ENCODE data around the gene TMEM163. TPM values are rescaled to one million over a fixed set of nuclear protein-coding genes. Genes with fewer than 3 reads are reported as not detected.

Gene TMEM163
- total RNA-seq, 1 experiment from 2014 or later = 4.1 TPM

DNA sequence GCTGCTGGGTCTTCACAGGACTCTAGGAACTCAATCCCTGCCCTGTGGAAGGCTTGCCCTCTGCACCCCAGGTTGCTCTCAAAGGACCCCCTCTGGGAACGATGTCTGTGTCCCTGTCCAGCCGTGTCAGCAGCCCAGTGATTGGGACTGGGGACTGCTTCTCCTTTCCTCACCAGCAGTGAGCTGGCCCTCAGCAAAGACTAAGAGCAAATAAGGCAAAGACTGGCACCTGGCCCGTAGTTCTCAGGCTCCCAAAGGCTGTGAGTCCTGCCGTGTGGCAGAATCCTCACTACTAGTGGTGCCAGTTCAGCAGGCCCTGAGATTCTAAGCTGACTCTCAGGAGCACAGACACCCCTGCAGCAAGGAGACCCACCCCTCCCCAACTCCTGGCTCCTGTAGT lies 47.8 kb downstream of the TMEM163 start:
- CTCF ChIA-PET = no interaction called here
- H3K27ac Mint-ChIP-seq (ENCODE audit: unreplicated experiment) = no peak overlapping the region
- no peaks in the 10 kb centered on the region for H3K36me3 Mint-ChIP-seq (ENCODE audit: insufficient read depth, unreplicated experiment)
- no peaks in the 10 kb centered on the region for H3K9me3 Mint-ChIP-seq (ENCODE audit: unreplicated experiment)
- H3K4me3 Mint-ChIP-seq (ENCODE audit: unreplicated experiment) = no peak overlapping the region
- no peaks in the 10 kb centered on the region for H3K4me1 Mint-ChIP-seq (ENCODE audit: low read depth, unreplicated experiment)
- no peak for DNase-seq
- intact Hi-C loops (cut with micrococcal nuclease; ENCODE audit: unreplicated experiment) = no loop called here
- H3K4me3 ChIP-seq (ENCODE audit: low read depth, low read length) = no peak overlapping the region
- BruUV-seq (replicated peaks) = no TSS peak
- H3K9me3 ChIP-seq = no peaks in the 10 kb centered on the region
- H3K4me1 ChIP-seq = no peaks in the 10 kb centered on the region
- H3K27me3 Mint-ChIP-seq (ENCODE audit: insufficient read depth, unreplicated experiment) = no peaks in the 10 kb centered on the region
- POLR2A ChIA-PET = no interaction called here
- no peaks in the 10 kb centered on the region for H3K36me3 ChIP-seq (ENCODE audit: control insufficient read depth, insufficient read depth, low read length)
- TF ChIP-seq, protein P1, sequence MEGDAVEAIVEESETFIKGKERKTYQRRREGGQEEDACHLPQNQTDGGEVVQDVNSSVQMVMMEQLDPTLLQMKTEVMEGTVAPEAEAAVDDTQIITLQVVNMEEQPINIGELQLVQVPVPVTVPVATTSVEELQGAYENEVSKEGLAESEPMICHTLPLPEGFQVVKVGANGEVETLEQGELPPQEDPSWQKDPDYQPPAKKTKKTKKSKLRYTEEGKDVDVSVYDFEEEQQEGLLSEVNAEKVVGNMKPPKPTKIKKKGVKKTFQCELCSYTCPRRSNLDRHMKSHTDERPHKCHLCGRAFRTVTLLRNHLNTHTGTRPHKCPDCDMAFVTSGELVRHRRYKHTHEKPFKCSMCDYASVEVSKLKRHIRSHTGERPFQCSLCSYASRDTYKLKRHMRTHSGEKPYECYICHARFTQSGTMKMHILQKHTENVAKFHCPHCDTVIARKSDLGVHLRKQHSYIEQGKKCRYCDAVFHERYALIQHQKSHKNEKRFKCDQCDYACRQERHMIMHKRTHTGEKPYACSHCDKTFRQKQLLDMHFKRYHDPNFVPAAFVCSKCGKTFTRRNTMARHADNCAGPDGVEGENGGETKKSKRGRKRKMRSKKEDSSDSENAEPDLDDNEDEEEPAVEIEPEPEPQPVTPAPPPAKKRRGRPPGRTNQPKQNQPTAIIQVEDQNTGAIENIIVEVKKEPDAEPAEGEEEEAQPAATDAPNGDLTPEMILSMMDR (IDR thresholded peaks at IDR 0.05; ENCODE audit: insufficient read depth in 1 of 2, low read depth in 1 of 2, low read length in 1 of 2, severe bottlenecking in 1 of 2, unreplicated experiment in 1 of 2) = no peak
- peaks cover 1% of the 10 kb centered on the region; the same call in 1 of the 2 replicates for H3K27me3 ChIP-seq (replicated peaks; ENCODE audit: control insufficient read depth, insufficient read depth, low read length)

DNA sequence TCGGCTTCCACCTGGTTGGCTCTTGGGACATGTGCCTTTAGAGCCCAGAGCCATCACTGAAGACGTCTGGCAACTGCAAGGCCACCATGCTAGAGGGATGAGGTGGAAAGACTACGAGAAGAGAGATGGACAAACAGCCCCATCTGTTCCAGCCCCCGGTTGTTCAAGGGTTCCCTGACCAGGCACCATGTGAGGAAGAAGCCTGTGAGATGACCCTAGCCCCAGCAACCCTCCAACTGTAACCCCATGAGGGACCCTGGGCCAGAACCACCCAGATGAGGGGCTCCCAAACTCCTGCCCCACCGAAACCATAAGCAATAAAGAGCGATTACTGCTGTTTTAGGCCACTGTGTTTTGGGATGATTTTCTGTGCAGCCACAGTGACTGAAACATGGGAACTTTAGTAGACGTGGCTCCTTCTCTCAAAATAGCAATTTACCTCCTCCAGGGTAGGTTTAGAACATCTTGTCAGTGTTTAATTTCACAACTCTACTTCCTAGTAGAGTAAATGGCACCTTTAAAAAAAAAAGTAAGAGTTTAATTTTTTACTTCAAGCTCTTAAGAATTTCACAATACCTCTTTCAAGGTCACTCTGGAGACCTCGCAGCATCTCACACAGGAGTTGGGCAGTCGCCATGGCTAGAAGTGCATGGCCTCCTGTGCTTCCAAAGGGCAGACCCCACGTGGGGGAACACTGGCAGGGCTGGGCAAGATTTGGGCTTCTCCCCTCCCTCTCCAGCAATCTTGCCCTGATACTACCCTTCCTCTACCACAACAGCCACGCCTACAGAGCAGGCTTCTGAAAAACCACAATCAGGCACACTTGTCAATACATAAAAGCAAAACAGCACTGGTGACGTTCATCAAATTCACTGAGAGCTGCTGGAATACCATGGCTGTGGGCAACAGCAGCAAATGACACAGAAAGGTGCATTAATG lies 48.8 kb downstream of the TMEM163 start:
- Mint-ChIP-seq H3K36me3 (ENCODE audit: insufficient read depth, unreplicated experiment) (no peaks in the 10 kb centered on the region), H3K27ac (ENCODE audit: unreplicated experiment) (no peak overlapping the region), H3K27me3 (ENCODE audit: insufficient read depth, unreplicated experiment) (no peaks in the 10 kb centered on the region), H3K9me3 (ENCODE audit: unreplicated experiment) (no peaks in the 10 kb centered on the region), H3K4me1 (ENCODE audit: low read depth, unreplicated experiment) (no peaks in the 10 kb centered on the region), H3K4me3 (ENCODE audit: unreplicated experiment) (no peak overlapping the region)
- TF ChIP-seq, protein P1 (IDR thresholded peaks at IDR 0.05; ENCODE audit: insufficient read depth in 1 of 2, low read depth in 1 of 2, low read length in 1 of 2, severe bottlenecking in 1 of 2, unreplicated experiment in 1 of 2) = no peak
- ChIA-PET POLR2A (no interaction called here), CTCF (no interaction called here)
- intact Hi-C loops (cut with micrococcal nuclease; ENCODE audit: unreplicated experiment) = no loop called here
- no peaks in the 10 kb centered on the region for H3K4me1 ChIP-seq
- no peaks in the 10 kb centered on the region; the same call in 1 of the 2 replicates for H3K27me3 ChIP-seq (replicated peaks; ENCODE audit: control insufficient read depth, insufficient read depth, low read length)
- BruUV-seq (replicated peaks) = no TSS peak
- H3K9me3 ChIP-seq = no peaks in the 10 kb centered on the region
- H3K4me3 ChIP-seq (ENCODE audit: low read depth, low read length) = no peak overlapping the region
- no peak for DNase-seq
- no peaks in the 10 kb centered on the region for H3K36me3 ChIP-seq (ENCODE audit: control insufficient read depth, insufficient read depth, low read length)

DNA sequence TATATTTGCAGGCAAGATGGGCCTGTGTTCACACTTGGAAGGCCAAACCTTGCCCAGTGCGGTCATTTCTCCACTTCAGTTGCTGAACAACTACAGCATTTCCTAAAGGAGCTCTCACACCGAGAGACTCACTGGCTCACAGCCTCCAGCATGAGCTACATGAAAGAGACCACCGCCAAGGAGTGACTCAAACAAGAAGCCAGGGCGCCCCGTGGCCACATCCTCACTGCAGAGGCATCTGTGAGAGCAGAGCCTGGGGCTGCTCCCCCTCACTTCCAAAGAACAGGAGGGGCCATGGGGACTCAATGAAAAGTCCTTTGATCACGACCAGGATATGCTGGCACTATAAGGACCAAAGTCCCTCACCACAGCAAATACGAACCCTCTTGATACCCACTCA lies 50.0 kb downstream of the TMEM163 start:
- no peaks in the 10 kb centered on the region; the same call in 1 of the 2 replicates for H3K27me3 ChIP-seq (replicated peaks; ENCODE audit: control insufficient read depth, insufficient read depth, low read length)
- H3K4me1 Mint-ChIP-seq (ENCODE audit: low read depth, unreplicated experiment) = no peaks in the 10 kb centered on the region

More for the DNA sequence above, 50.0 kb downstream of the TMEM163 start:
- ChIA-PET POLR2A (no interaction called here), CTCF (no interaction called here)
- intact Hi-C loops (cut with micrococcal nuclease; ENCODE audit: unreplicated experiment) = no loop called here
- TF ChIP-seq, protein P1 (IDR thresholded peaks at IDR 0.05; ENCODE audit: insufficient read depth in 1 of 2, low read depth in 1 of 2, low read length in 1 of 2, severe bottlenecking in 1 of 2, unreplicated experiment in 1 of 2) = no peak
- H3K36me3 Mint-ChIP-seq (ENCODE audit: insufficient read depth, unreplicated experiment) = no peaks in the 10 kb centered on the region
- H3K27me3 Mint-ChIP-seq (ENCODE audit: insufficient read depth, unreplicated experiment) = no peaks in the 10 kb centered on the region
- no peak for DNase-seq
- Histone ChIP-seq H3K4me3 (ENCODE audit: low read depth, low read length) (no peak overlapping the region), H3K9me3 (no peaks in the 10 kb centered on the region), H3K4me1 (no peaks in the 10 kb centered on the region), H3K36me3 (ENCODE audit: control insufficient read depth, insufficient read depth, low read length) (no peaks in the 10 kb centered on the region)
- H3K9me3 Mint-ChIP-seq (ENCODE audit: unreplicated experiment) = no peaks in the 10 kb centered on the region
- H3K4me3 Mint-ChIP-seq (ENCODE audit: unreplicated experiment) = no peak overlapping the region
- BruUV-seq (replicated peaks) = no TSS peak
- H3K27ac Mint-ChIP-seq (ENCODE audit: unreplicated experiment) = no peak overlapping the region

All from Caco-2 (cell line).